T-cell (primary cell): ENCODE data around the gene TGFBI. TPM values are rescaled to one million over a fixed set of nuclear protein-coding genes. Genes with fewer than 3 reads are reported as not detected.
"Not testable (repeated sequence)": the region's sequence is repeated elsewhere in the genome, so short reads cannot be mapped to it uniquely, and the experiment has no call there.

Experiments used
- ATAC-seq, 4 experiments: fragments of 200-7000 bp in 3 of 4; fragments of 150-1000 bp in 1 of 4; cut with Tn5 transposase; replicated peaks in 1 of 4; 1 replicate in 3 of 4; 2 replicates in 1 of 4; pipeline ENCODE4 v1.10.0; 2021; ENCODE audit warnings: moderate library complexity in 3 of 4, mild to moderate bottlenecking in 2 of 4, moderate number of reproducible peaks in 1 of 4
- CTCF ChIA-PET, 2 donors: fragments of 300-600 bp; sonication (Branson Sonifier 250); formaldehyde crosslinking; loops; one replicate each; lab custom pipeline; 2022; ENCODE audit warnings: antibody characterized with exemption in 2 of 2; lab: Charles Lee
- POLR2A ChIA-PET, 2 donors: fragments of 300-600 bp; sonication (Branson Sonifier 250); formaldehyde crosslinking; loops; one replicate each; lab custom pipeline; 2022; ENCODE audit warnings: antibody characterized with exemption in 2 of 2; lab: Charles Lee
- DNase-seq, 35 experiments: peaks; one replicate each; pipeline versions ENCODE4 v3.0.0 to v3.0.0-alpha.2; 2013 to 2023
- H3K27ac ChIP-seq: one replicate; pipeline ENCODE4 v1.5.1; 2013; ENCODE audit warnings: low read length
- H3K27me3 ChIP-seq, 2 experiments: replicated peaks in 1 of 2; 1 replicate in 1 of 2; 2 replicates in 1 of 2; pipeline versions ENCODE4 v1.6.1 to v1.7.0; 2013; ENCODE audit warnings: low read length in 1 of 2, mixed read lengths in 1 of 2; ENCODE audit not compliant: control insufficient read depth in 2 of 2, insufficient read depth in 2 of 2; ENCODE audit errors: extremely low read depth in 1 of 2
- H3K36me3 ChIP-seq, 2 donors: 1 replicate in 1 of 2; 2 replicates in 1 of 2; pipeline versions ENCODE4 v1.6.1 to v1.7.0; 2013; ENCODE audit warnings: low read length in 1 of 2; ENCODE audit not compliant: control insufficient read depth in 2 of 2, insufficient read depth in 1 of 2; ENCODE audit errors: extremely low read depth in 1 of 2
- H3K4me1 ChIP-seq, 2 experiments: 1 replicate in 1 of 2; 2 replicates in 1 of 2; pipeline versions ENCODE4 v1.6.1 to v1.7.0; 2013; ENCODE audit warnings: low read length in 2 of 2, mixed read lengths in 1 of 2; ENCODE audit not compliant: insufficient read depth in 2 of 2, control insufficient read depth in 1 of 2; ENCODE audit errors: extremely low read depth in 1 of 2
- H3K4me3 ChIP-seq, 2 donors: 1 replicate in 1 of 2; 2 replicates in 1 of 2; pipeline versions ENCODE4 v1.5.1 to v1.7.0; 2013; ENCODE audit warnings: mild to moderate bottlenecking in 2 of 2, low read length in 1 of 2, moderate library complexity in 1 of 2; ENCODE audit not compliant: control insufficient read depth in 1 of 2; ENCODE audit errors: extremely low read depth in 1 of 2
- H3K9me3 ChIP-seq: 2 replicates; pipeline ENCODE4 v1.7.0; 2013
- H3K27ac Mint-ChIP-seq, 2 donors: one replicate each; pipeline ENCODE4 v1.8.0; 2020 to 2021; ENCODE audit warnings: mild to moderate bottlenecking in 2 of 2, mixed read lengths in 2 of 2
- H3K27me3 Mint-ChIP-seq, 2 donors: one replicate each; pipeline ENCODE4 v1.8.0; 2021 to 2022; ENCODE audit warnings: mixed read lengths in 2 of 2
- H3K36me3 Mint-ChIP-seq: one replicate; pipeline ENCODE4 v1.8.0; 2021; ENCODE audit warnings: mixed read lengths
- H3K4me1 Mint-ChIP-seq, 3 donors: one replicate each; pipeline ENCODE4 v1.8.0; 2020 to 2022; ENCODE audit warnings: mixed read lengths in 3 of 3, mild to moderate bottlenecking in 1 of 3
- H3K4me3 Mint-ChIP-seq, 3 donors: one replicate each; pipeline ENCODE4 v1.8.0; 2020 to 2022; ENCODE audit warnings: mild to moderate bottlenecking in 3 of 3, mixed read lengths in 3 of 3, moderate library complexity in 3 of 3
- H3K9me3 Mint-ChIP-seq, 3 donors: one replicate each; pipeline ENCODE4 v1.8.0; 2020 to 2022; ENCODE audit warnings: mixed read lengths in 3 of 3
- WGBS: methylation state at CpG from one replicate; pipeline ENCODE4 v1.1.5; 2013; ENCODE audit warnings: missing lambda C conversion rate; ENCODE audit not compliant: insufficient coverage; 5-methylcytosine and 5-hydroxymethylcytosine counted together
- total RNA-seq, 35 experiments: library from RNA in 6 of 35; stranded (reverse) in 6 of 35; fragments of 120-200 nt in 1 of 35; gene quantifications; one replicate each; pipeline versions ENCODE4 v1.2.1 to v1.2.4 and lab custom pipeline; 2013 to 2026

The TGFBI gene
- total RNA-seq, 5 donors from 2014 or later (not counting 1 experiment from before 2014, with no cell fraction given) = 1.9 to 5.1 (median 2.9) TPM

DNA sequence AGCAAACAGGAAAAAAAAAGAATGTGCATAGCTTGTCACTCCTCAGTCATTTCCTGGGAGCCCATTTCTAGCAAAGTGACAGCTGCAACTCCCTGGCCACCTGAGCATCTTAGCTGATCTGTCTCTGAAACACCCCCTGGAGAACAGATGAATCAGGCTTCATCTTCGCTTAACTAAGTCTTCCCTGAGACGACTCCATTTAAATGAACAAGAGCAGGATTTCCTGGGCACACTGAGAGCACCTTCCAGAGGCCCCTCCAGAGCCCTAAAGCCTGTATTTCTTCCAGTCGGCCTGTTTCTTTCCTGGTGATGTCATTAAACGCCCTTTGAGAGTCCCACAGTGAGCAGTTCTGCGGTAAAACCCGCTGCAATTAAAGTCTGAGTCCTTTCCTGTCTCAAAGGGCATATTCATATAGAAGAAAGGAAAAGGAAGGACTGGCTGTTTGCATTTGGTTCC is 13.9 kb downstream of the TGFBI start:
- no peaks in the 10 kb centered on the region for H3K9me3 Mint-ChIP-seq
- 36% methylated on average over 4 of the region's 6 CpGs for WGBS
- peaks cover 2% of the 10 kb centered on the region for H3K36me3 Mint-ChIP-seq
- peaks cover 18 to 21% (median 18%) of the 10 kb centered on the region in 3 donors for H3K4me1 Mint-ChIP-seq
- ChIA-PET CTCF (no interaction called here), POLR2A (no interaction called here)
- peak overlapping the region in 1 of 2 donors; percentile 74 for H3K27ac Mint-ChIP-seq
- peaks cover 2 to 11% of the 10 kb centered on the region in 2 experiments for H3K4me1 ChIP-seq
- H3K27me3 Mint-ChIP-seq = peaks cover under 1 to 4% of the 10 kb centered on the region in 2 donors
- H3K9me3 ChIP-seq = no peaks in the 10 kb centered on the region
- DNase-seq (no peak), ATAC-seq (peak in 1 of 4 experiments; percentile 37)
- H3K4me3 Mint-ChIP-seq = no peak overlapping the region
- no peaks in the 10 kb centered on the region for H3K36me3 ChIP-seq
- H3K27me3 ChIP-seq = no peaks in the 10 kb centered on the region
- no peak overlapping the region for H3K27ac ChIP-seq
- H3K4me3 ChIP-seq = no peak overlapping the region

DNA sequence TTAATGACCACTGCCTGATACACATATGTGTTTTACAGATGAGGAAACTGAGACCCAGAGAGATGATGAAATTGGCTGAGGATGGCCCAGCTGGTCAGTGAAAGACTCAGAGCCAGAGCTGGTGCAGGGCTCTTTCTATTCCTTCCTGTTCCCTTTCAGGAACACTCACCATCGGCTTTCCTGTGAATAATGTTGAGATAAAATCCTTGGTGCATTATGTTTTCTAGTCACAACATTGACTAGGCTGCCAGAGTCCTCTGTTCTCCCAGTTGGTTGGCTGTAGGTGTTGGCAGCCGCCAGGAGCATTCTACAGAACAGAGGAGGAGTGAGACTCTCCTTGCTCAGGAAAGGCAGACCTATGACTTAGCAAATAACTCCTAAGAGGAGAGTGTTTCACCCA is 14.8 kb downstream of the TGFBI start:
- no peaks in the 10 kb centered on the region for H3K9me3 ChIP-seq
- no peak overlapping the region for H3K27ac ChIP-seq
- POLR2A ChIA-PET = no interaction called here
- Mint-ChIP-seq H3K27ac (no peak overlapping the region), H3K36me3 (no peaks in the 10 kb centered on the region), H3K9me3 (no peaks in the 10 kb centered on the region), H3K4me3 (no peak overlapping the region), H3K27me3 (peaks cover 0 to 4% of the 10 kb centered on the region in 2 donors), H3K4me1 (peaks cover 13 to 16% (median 14%) of the 10 kb centered on the region in 3 donors)
- no CpG with 5 or more reads among the region's 2 CpGs for WGBS
- H3K36me3 ChIP-seq = no peaks in the 10 kb centered on the region
- H3K4me3 ChIP-seq = no peak overlapping the region
- no peak for ATAC-seq
- CTCF ChIA-PET = no interaction called here
- H3K27me3 ChIP-seq = peaks cover 0 to 2% of the 10 kb centered on the region in 2 experiments
- no peak for DNase-seq
- H3K4me1 ChIP-seq = peaks cover 2 to 4% of the 10 kb centered on the region in 2 experiments

DNA sequence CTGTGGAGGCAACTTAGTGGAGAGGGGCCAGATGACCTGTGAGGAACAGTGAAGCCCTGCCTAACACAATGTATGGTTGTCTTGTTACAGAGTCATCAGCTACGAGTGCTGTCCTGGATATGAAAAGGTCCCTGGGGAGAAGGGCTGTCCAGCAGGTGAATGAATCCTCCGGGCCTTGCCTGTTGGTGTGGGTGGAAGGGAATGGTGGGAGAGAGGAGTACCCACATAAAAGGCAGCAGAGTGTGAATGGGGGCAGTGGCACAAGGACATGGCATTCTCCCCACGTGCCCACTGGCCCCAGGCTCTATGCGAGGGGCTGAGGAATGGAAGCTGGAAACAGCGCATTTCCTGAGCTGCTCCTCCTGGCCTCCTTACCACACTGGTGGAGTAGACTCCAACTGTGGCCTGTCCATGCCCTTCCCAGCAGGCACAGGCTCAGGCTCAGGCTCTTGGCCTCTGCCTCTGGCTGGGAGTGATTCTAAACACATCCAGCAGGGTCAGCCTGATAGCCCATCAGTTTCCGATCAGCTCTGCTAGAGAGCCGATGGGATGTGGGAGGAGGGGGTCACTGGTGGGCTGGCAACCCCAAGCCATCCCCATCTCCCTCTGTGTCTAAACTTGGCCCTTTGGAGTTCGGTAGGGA is 15.3 kb downstream of the TGFBI start:
- no peak overlapping the region for H3K4me3 ChIP-seq
- DNase-seq (no peak), ATAC-seq (no peak)
- CTCF ChIA-PET = no interaction called here
- H3K27ac ChIP-seq = no peak overlapping the region
- Mint-ChIP-seq H3K4me3 (no peak overlapping the region), H3K27ac (no peak overlapping the region), H3K36me3 (no peaks in the 10 kb centered on the region), H3K27me3 (peaks cover 0 to 4% of the 10 kb centered on the region in 2 donors), H3K4me1 (peaks cover 13 to 16% (median 14%) of the 10 kb centered on the region in 3 donors), H3K9me3 (no peaks in the 10 kb centered on the region)
- no peaks in the 10 kb centered on the region for H3K9me3 ChIP-seq
- POLR2A ChIA-PET = no interaction called here
- H3K4me1 ChIP-seq = peaks cover 2 to 4% of the 10 kb centered on the region in 2 experiments
- 92% methylated on average over 6 of the region's 8 CpGs for WGBS
- H3K27me3 ChIP-seq = peaks cover 0 to 2% of the 10 kb centered on the region in 2 experiments
- no peaks in the 10 kb centered on the region for H3K36me3 ChIP-seq

DNA sequence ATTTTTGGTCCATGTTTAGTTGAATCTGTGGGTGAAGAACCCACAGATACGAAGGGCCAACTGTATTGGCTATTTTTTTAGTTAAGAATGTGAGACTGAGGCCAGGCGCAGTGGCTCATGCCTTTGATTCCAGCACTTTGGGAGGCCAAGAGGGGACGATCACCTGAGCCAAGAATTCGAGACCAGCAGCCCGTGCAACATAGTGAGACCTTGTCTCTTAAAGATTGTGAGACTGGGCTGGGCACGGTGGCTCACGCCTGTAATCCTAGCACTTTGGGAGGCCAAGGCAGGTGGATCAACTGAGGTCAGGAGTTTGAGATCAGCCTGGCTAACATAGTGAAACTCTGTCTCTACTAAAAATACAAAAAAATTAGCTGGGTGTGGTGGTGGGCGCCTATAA is 16.2 kb downstream of the TGFBI start:
- H3K36me3 ChIP-seq, H3K27ac ChIP-seq, H3K4me3 Mint-ChIP-seq, CTCF ChIA-PET, H3K4me1 ChIP-seq, DNase-seq, H3K27me3 ChIP-seq, POLR2A ChIA-PET, H3K27me3 Mint-ChIP-seq, H3K9me3 ChIP-seq, H3K36me3 Mint-ChIP-seq, H3K27ac Mint-ChIP-seq, ATAC-seq, H3K4me3 ChIP-seq, H3K9me3 Mint-ChIP-seq: not testable (repeated sequence)
- peaks cover 13 to 16% (median 14%) of the 10 kb centered on the region in 3 donors for H3K4me1 Mint-ChIP-seq
- WGBS = 97% methylated on average over 7 of the region's 8 CpGs

DNA sequence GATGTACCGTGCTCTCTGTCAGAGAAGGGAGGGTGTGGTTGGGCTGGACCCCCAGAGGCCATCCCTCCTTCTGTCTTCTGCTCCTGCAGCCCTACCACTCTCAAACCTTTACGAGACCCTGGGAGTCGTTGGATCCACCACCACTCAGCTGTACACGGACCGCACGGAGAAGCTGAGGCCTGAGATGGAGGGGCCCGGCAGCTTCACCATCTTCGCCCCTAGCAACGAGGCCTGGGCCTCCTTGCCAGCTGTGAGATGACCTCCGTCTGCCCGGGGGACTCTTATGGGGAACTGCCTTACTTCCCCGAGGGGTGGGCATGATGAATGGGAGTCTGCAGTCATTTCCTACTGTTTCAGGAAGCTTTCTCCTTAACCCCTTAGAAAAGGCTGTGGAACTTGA is 17.5 kb downstream of the TGFBI start:
- Histone ChIP-seq H3K9me3 (no peaks in the 10 kb centered on the region), H3K4me3 (no peak overlapping the region), H3K27me3 (peaks cover 0 to 2% of the 10 kb centered on the region in 2 experiments), H3K36me3 (no peaks in the 10 kb centered on the region), H3K27ac (no peak overlapping the region), H3K4me1 (peaks cover 2 to 4% of the 10 kb centered on the region in 2 experiments)
- peaks cover 13 to 15% (median 14%) of the 10 kb centered on the region in 3 donors for H3K4me1 Mint-ChIP-seq
- no peak overlapping the region for H3K27ac Mint-ChIP-seq
- peaks cover 0 to 4% of the 10 kb centered on the region in 2 donors for H3K27me3 Mint-ChIP-seq
- 80% methylated on average over 1 of the region's 12 CpGs for WGBS
- no peaks in the 10 kb centered on the region for H3K9me3 Mint-ChIP-seq
- DNase-seq (no peak), ATAC-seq (no peak)
- H3K36me3 Mint-ChIP-seq = no peaks in the 10 kb centered on the region
- ChIA-PET POLR2A (no interaction called here), CTCF (no interaction called here)
- H3K4me3 Mint-ChIP-seq = no peak overlapping the region

DNA sequence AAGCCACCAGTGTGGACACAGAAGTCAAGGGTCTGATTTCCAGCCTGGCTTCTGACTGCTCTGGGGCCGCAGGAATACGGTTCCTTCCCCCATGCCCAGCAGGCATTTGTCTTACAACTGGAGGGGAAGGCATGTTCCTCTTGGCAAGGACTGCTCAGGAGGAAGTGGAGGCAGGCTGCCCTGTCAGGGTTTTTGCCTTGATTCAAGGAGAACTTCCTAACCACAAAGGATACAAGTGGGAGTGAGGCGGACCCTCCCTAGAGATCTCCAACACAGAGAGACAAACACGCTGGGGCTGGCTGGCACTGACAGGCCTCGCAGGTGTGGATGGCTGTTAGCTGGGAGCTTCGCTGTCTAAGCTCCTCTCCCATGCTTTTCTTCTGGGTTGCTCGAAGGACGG is 19.1 kb downstream of the TGFBI start:
- Histone ChIP-seq H3K4me3 (no peak overlapping the region), H3K27me3 (peaks cover 0 to 2% of the 10 kb centered on the region in 2 experiments), H3K27ac (no peak overlapping the region), H3K9me3 (no peaks in the 10 kb centered on the region), H3K36me3 (no peaks in the 10 kb centered on the region), H3K4me1 (peaks cover 1 to 2% of the 10 kb centered on the region in 2 experiments)
- 40% methylated on average over 1 of the region's 8 CpGs for WGBS
- ATAC-seq = no peak
- DNase-seq = no peak
- CTCF ChIA-PET = no interaction called here
- Mint-ChIP-seq H3K9me3 (no peaks in the 10 kb centered on the region), H3K27ac (no peak overlapping the region), H3K4me1 (peaks cover under 1 to 2% (median 1%) of the 10 kb centered on the region in 3 donors), H3K36me3 (no peaks in the 10 kb centered on the region), H3K27me3 (peaks cover 0 to 4% of the 10 kb centered on the region in 2 donors), H3K4me3 (no peak overlapping the region)
- POLR2A ChIA-PET = no interaction called here
